ENCODE measurements around the gene ETAA1. TPM values are rescaled to one million over a fixed set of nuclear protein-coding genes. Genes with fewer than 3 reads are reported as not detected.

The ETAA1 gene
- total and polyA plus RNA-seq, 2 experiments from 2014 or later = 9.2 to 16.0 TPM

- Histone ChIP-seq H3K27ac (no peak overlapping the region), H3K9me3 (ENCODE audit: low read depth) (no peaks in the 10 kb centered on the region), H2AFZ (no peak overlapping the region), H3K9me2 (ENCODE audit: insufficient read depth) (no peaks in the 10 kb centered on the region), H3K9ac (no peak overlapping the region), H3K4me3 (no peak overlapping the region), H3K27me3 (replicated peaks; ENCODE audit: insufficient read depth) (no peaks in the 10 kb centered on the region), H3K4me1 (ENCODE audit: insufficient read depth) (no peaks in the 10 kb centered on the region), H4K20me1 (ENCODE audit: insufficient read depth) (no peaks in the 10 kb centered on the region), H3K36me3 (ENCODE audit: low read depth) (no peaks in the 10 kb centered on the region), H3K4me2 (ENCODE audit: unreplicated experiment) (no peak overlapping the region), H3K79me2 (ENCODE audit: insufficient read depth) (no peaks in the 10 kb centered on the region), H3F3A (ENCODE audit: insufficient read depth) (no peaks in the 10 kb centered on the region)
- no peak for DNase-seq
- WGBS, 2 experiments (ENCODE audit: low coverage in 1 of 2, low lambda C conversion rate in 2 of 2, missing lambda C conversion rate in 2 of 2) = 84 to 89% methylated on average over 2 of the region's 2 CpGs
- TF ChIP-seq EZH2 (IDR thresholded peaks at IDR 0.05; ENCODE audit: insufficient read depth, poor library complexity, severe bottlenecking) (no peak), EZH2phosphoT487 (IDR thresholded peaks at IDR 0.05; ENCODE audit: insufficient read depth, low read depth) (no peak)
- in situ Hi-C loops (cut with MboI) = no loop called here
These were observed 41.2 kb downstream of the ETAA1 start for GRCh38 chr2:67438337-67438736.

- Histone ChIP-seq H3K4me2 (ENCODE audit: unreplicated experiment) (no peak overlapping the region), H4K20me1 (ENCODE audit: insufficient read depth) (no peaks in the 10 kb centered on the region), H3F3A (ENCODE audit: insufficient read depth) (no peaks in the 10 kb centered on the region), H3K9me2 (ENCODE audit: insufficient read depth) (no peaks in the 10 kb centered on the region), H3K79me2 (ENCODE audit: insufficient read depth) (no peaks in the 10 kb centered on the region), H3K27me3 (replicated peaks; ENCODE audit: insufficient read depth) (no peaks in the 10 kb centered on the region), H3K9me3 (ENCODE audit: low read depth) (no peaks in the 10 kb centered on the region), H2AFZ (no peak overlapping the region), H3K36me3 (ENCODE audit: low read depth) (no peaks in the 10 kb centered on the region), H3K9ac (no peak overlapping the region), H3K27ac (no peak overlapping the region), H3K4me1 (ENCODE audit: insufficient read depth) (no peaks in the 10 kb centered on the region), H3K4me3 (no peak overlapping the region)
- TF ChIP-seq EZH2phosphoT487 (IDR thresholded peaks at IDR 0.05; ENCODE audit: insufficient read depth, low read depth) (no peak), EZH2 (IDR thresholded peaks at IDR 0.05; ENCODE audit: insufficient read depth, poor library complexity, severe bottlenecking) (no peak)
- no peak for DNase-seq
- WGBS, 2 experiments (ENCODE audit: low coverage in 1 of 2, low lambda C conversion rate in 2 of 2, missing lambda C conversion rate in 2 of 2) = 85 to 86% methylated on average over 5 of the region's 5 CpGs
- in situ Hi-C loops (cut with MboI) = no loop called here
These were observed 48.6 kb downstream of the ETAA1 start for GRCh38 chr2:67445652-67446268.

GRCh38 chr2:67446491-67446911, 49.4 kb downstream of the ETAA1 start:
- Histone ChIP-seq H3K9me3 (ENCODE audit: low read depth) (no peaks in the 10 kb centered on the region), H3K27me3 (replicated peaks; ENCODE audit: insufficient read depth) (no peaks in the 10 kb centered on the region), H3K79me2 (ENCODE audit: insufficient read depth) (no peaks in the 10 kb centered on the region), H2AFZ (no peak overlapping the region), H4K20me1 (ENCODE audit: insufficient read depth) (no peaks in the 10 kb centered on the region), H3K4me3 (no peak overlapping the region), H3K9me2 (ENCODE audit: insufficient read depth) (no peaks in the 10 kb centered on the region), H3K9ac (no peak overlapping the region), H3K27ac (no peak overlapping the region), H3F3A (ENCODE audit: insufficient read depth) (peaks cover 3% of the 10 kb centered on the region; the same call in 1 of the 2 replicates), H3K36me3 (ENCODE audit: low read depth) (no peaks in the 10 kb centered on the region), H3K4me1 (ENCODE audit: insufficient read depth) (0 out of 2 replicates have a peak, but pooled peaks cover under 1% of the 10 kb centered on the region), H3K4me2 (ENCODE audit: unreplicated experiment) (no peak overlapping the region)
- 91 to 94% methylated on average over 2 of the region's 2 CpGs for WGBS, 2 experiments (ENCODE audit: low coverage in 1 of 2, low lambda C conversion rate in 2 of 2, missing lambda C conversion rate in 2 of 2)
- no peak for DNase-seq
- in situ Hi-C loops (cut with MboI) = no loop called here
- no peak for TF ChIP-seq EZH2 (IDR thresholded peaks at IDR 0.05; ENCODE audit: insufficient read depth, poor library complexity, severe bottlenecking)
- TF ChIP-seq EZH2phosphoT487 (IDR thresholded peaks at IDR 0.05; ENCODE audit: insufficient read depth, low read depth) = no peak

GRCh38 chr2:67448648-67449047, 51.5 kb downstream of the ETAA1 start:
- in situ Hi-C loops (cut with MboI) = no loop called here
- TF ChIP-seq EZH2 (IDR thresholded peaks at IDR 0.05; ENCODE audit: insufficient read depth, poor library complexity, severe bottlenecking) (no peak), EZH2phosphoT487 (IDR thresholded peaks at IDR 0.05; ENCODE audit: insufficient read depth, low read depth) (no peak)

More at GRCh38 chr2:67448648-67449047, 51.5 kb downstream of the ETAA1 start:
- Histone ChIP-seq H3K27me3 (replicated peaks; ENCODE audit: insufficient read depth) (no peaks in the 10 kb centered on the region), H3K79me2 (ENCODE audit: insufficient read depth) (no peaks in the 10 kb centered on the region), H4K20me1 (ENCODE audit: insufficient read depth) (no peaks in the 10 kb centered on the region), H2AFZ (no peak overlapping the region), H3K9me2 (ENCODE audit: insufficient read depth) (no peaks in the 10 kb centered on the region), H3K27ac (no peak overlapping the region), H3K9ac (no peak overlapping the region), H3K4me1 (ENCODE audit: insufficient read depth) (0 out of 2 replicates have a peak, but pooled peaks cover 5% of the 10 kb centered on the region), H3K4me2 (ENCODE audit: unreplicated experiment) (no peak overlapping the region), H3K36me3 (ENCODE audit: low read depth) (no peaks in the 10 kb centered on the region), H3K4me3 (no peak overlapping the region), H3F3A (ENCODE audit: insufficient read depth) (peaks cover 10% of the 10 kb centered on the region; the same call in 1 of the 2 replicates), H3K9me3 (ENCODE audit: low read depth) (no peaks in the 10 kb centered on the region)
- no peak for DNase-seq
- 97 to 100% methylated on average over 1 of the region's 1 CpG for WGBS, 2 experiments (ENCODE audit: low coverage in 1 of 2, low lambda C conversion rate in 2 of 2, missing lambda C conversion rate in 2 of 2)

Data from GM23248 (cell line).